Skeletal muscle tissue (tissue), 4 donors: ENCODE results near the gene DSP. TPM values are rescaled to one million over a fixed set of nuclear protein-coding genes. Genes with fewer than 3 reads are reported as not detected.

ENCODE experiments used
- H3K27ac ChIP-seq: one replicate; pipeline ENCODE4 v1.7.0; 2013; ENCODE audit warnings: mild to moderate bottlenecking, low read depth, low read length, inconsistent platforms
- H3K27me3 ChIP-seq, 3 donors: one replicate each; pipeline ENCODE4 v1.7.0; 2013; ENCODE audit warnings: low read length in 3 of 3; ENCODE audit not compliant: control insufficient read depth in 3 of 3, insufficient read depth in 3 of 3
- H3K36me3 ChIP-seq, 3 donors: one replicate each; pipeline ENCODE4 v1.7.0; 2013; ENCODE audit warnings: low read length in 3 of 3; ENCODE audit not compliant: control insufficient read depth in 3 of 3, insufficient read depth in 3 of 3
- H3K4me1 ChIP-seq, 3 donors: one replicate each; pipeline ENCODE4 v1.7.0; 2013; ENCODE audit warnings: low read length in 3 of 3, mild to moderate bottlenecking in 3 of 3; ENCODE audit not compliant: control insufficient read depth in 3 of 3, insufficient read depth in 3 of 3
- H3K4me3 ChIP-seq, 3 donors: one replicate each; pipeline ENCODE4 v1.7.0; 2013; ENCODE audit warnings: low read length in 3 of 3
- H3K9ac ChIP-seq, 3 donors: one replicate each; pipeline ENCODE4 v1.7.0; 2013; ENCODE audit warnings: low read length in 3 of 3, mild to moderate bottlenecking in 3 of 3, moderate library complexity in 2 of 3, low read depth in 1 of 3
- H3K9me3 ChIP-seq, 3 donors: one replicate each; pipeline ENCODE4 v1.7.0; 2013; ENCODE audit warnings: low read length in 3 of 3; ENCODE audit not compliant: control insufficient read depth in 3 of 3
- total RNA-seq: library from RNA; depleted of rRNA; stranded (reverse); fragments of >200 nt; gene quantifications from one replicate; pipeline ENCODE4 v1.2.3, GENCODE V29; 2014
- donor health status: Osteomylitis.

The DSP gene
- total RNA-seq, 1 donor from 2014 or later = 3.1 TPM

DNA sequence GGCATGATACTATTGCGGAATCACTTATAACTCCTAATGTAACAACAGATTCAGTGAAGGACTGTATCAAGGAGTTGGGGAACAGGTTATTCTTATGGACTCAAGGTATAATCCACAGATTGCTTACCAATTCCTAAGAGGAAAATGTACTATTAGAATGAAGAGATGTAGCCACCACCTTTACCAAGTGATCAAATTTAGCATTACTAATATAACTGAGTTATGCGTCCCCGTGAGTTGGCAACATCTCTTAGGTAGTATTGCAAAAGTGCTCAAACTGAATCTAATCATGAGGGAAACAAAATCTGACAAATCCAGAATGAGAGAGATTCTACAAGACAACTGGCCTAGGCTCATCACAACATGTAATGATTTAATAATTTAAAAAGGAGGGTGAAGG, 47.8 kb downstream of the DSP start:
- H3K36me3 ChIP-seq = peaks cover 0 to 6% (median 4%) of the 10 kb centered on the region in 3 donors
- H3K4me3 ChIP-seq = peak overlapping the region in 1 of 3 donors; percentile 86
- H3K9me3 ChIP-seq = no peaks in the 10 kb centered on the region
- no peak overlapping the region for H3K27ac ChIP-seq
- peak overlapping the region in 1 of 3 donors; percentile 79 for H3K9ac ChIP-seq
- peaks cover 4 to 23% (median 8%) of the 10 kb centered on the region in 3 donors for H3K4me1 ChIP-seq
- no peaks in the 10 kb centered on the region for H3K27me3 ChIP-seq

DNA sequence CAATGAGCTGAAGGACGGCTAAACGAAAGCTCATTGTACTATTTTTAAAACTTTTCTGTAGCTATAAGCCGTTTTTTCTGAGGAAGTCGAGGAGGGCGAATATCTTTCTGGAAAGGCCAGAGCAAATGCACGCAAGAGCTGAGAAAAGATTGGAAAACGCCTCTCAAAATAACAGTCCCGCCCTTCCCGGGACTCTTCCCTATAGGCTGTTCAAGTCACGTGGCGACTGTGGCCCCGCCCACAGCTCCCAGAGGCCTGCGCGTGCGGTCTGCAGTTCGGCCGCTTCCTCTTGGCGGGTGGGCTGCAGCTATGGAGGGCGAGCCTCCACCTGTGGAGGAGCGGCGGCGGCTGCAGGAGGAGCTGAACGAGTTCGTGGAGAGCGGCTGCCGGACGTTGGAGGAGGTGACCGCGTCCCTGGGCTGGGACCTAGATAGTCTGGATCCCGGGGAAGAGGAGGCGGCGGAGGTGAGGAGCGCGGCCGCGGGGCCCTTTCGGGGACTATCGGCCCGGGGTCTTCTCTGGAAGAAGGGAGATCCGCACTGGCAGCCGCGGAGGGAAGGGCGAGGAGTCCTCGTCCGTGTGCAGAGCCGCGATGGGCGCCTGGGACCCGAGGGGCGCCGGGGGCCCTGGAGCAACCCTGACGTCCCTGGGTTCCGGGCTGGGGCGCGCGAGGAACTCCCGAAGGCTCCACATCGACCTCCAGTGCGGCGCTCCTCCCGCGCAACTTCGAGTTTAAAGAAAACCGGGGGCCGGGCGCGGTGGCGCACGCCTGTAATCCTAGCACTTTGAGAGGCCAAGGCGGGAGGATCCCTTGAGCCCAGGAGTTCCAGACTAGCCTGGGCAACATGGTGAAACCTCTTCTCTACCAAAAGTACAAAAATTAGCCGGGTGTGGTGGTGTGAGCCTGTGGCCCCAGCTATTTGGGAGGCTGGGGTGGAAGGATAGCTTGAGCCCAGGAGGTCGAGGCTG, 48.8 kb downstream of the DSP start, which contains the start of gene SNRNP48:
Gene SNRNP48 (plus strand): TSS at position 250 of the 969 bp plus-strand sequence. CDS start 60 bp downstream, at position 310.
- Histone ChIP-seq H3K4me3 (peak within 1 kb of the TSS; percentile 81 to 88 (median 86)), H3K36me3 (peaks cover 0 to 14% (median 13%) of the 10 kb centered on the region in 3 donors), H3K9me3 (no peaks in the 10 kb centered on the region), H3K4me1 (peaks cover 4 to 23% (median 8%) of the 10 kb centered on the region in 3 donors), H3K27me3 (no peaks in the 10 kb centered on the region), H3K27ac (peak within 1 kb of the TSS; percentile 20), H3K9ac (peak within 1 kb of the TSS; percentile 73 to 85 (median 79))

DNA sequence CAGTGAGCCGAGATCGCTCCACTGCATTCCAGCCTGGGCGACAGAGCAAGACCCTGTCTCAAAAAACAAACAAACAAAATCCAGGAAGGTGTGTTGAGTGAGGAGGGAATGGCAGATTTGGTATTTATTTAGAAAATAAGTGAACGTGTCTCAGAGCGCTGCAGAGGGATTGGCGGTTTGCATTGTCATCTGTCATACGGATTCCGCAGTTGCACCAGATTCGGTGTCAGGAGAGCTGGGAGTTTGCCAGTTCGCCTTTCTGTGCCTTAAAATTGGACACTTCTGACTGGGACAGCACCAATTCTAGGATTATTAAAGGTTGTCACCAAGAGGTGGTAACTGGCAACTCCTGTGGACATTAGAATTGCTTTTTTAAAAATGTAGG, 49.4 kb downstream of the DSP start:
- Histone ChIP-seq H3K36me3 (peaks cover 4 to 20% (median 17%) of the 10 kb centered on the region in 3 donors), H3K9me3 (no peaks in the 10 kb centered on the region), H3K9ac (peak overlapping the region; percentile 71 to 85 (median 79)), H3K27me3 (no peaks in the 10 kb centered on the region), H3K4me3 (peak overlapping the region; percentile 81 to 88 (median 86)), H3K4me1 (peaks cover 4 to 23% (median 8%) of the 10 kb centered on the region in 3 donors), H3K27ac (no peak overlapping the region)

DNA sequence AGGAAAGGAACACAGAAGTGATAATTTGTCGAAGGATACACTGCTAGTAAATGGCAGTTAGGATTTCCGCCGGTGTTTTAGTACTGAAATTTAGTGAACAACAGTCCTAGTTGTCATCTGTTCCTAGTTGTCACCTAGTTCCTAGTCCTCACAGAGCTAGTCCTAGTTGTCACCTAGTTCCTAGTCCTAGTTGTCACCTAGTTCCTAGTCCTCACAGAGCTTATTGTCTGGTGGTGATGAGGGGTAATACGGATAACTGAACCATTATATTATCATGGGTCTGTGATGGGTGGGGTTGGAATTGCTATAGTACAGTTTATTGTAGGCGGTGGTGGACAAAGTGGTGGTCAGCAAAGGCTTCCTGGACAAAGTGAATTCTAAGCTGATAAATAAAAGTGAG, 50.3 kb downstream of the DSP start:
- Histone ChIP-seq H3K9me3 (no peaks in the 10 kb centered on the region), H3K4me1 (peaks cover 4 to 23% (median 8%) of the 10 kb centered on the region in 3 donors), H3K36me3 (peaks cover 4 to 24% (median 17%) of the 10 kb centered on the region in 3 donors), H3K27ac (no peak overlapping the region), H3K4me3 (no peak overlapping the region), H3K9ac (no peak overlapping the region), H3K27me3 (no peaks in the 10 kb centered on the region)

DNA sequence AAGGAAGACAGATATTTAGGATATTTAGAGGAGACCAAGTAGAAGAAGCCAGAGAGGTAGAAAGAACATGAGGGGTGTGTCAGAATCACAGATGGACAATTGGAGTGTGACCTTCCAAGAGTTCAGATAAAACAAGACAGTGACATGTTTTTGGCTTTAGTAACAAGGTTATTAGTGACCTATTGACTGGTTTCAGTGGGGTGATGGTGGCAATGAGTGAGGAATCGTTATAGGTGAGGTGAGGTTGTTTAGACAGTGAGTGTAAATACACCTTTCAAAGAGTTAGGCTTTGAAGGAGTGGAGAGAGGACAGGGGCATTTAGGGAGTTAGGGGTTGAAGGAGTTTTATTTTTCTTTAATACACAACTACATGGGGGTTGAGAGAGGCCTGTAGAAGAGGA, 51.8 kb downstream of the DSP start:
- H3K27ac ChIP-seq = no peak overlapping the region
- H3K36me3 ChIP-seq = peaks cover 4 to 24% (median 17%) of the 10 kb centered on the region in 3 donors
- no peak overlapping the region for H3K9ac ChIP-seq
- no peaks in the 10 kb centered on the region for H3K27me3 ChIP-seq
- no peaks in the 10 kb centered on the region for H3K9me3 ChIP-seq
- H3K4me3 ChIP-seq = no peak overlapping the region
- peaks cover 4 to 23% (median 8%) of the 10 kb centered on the region in 3 donors for H3K4me1 ChIP-seq

DNA sequence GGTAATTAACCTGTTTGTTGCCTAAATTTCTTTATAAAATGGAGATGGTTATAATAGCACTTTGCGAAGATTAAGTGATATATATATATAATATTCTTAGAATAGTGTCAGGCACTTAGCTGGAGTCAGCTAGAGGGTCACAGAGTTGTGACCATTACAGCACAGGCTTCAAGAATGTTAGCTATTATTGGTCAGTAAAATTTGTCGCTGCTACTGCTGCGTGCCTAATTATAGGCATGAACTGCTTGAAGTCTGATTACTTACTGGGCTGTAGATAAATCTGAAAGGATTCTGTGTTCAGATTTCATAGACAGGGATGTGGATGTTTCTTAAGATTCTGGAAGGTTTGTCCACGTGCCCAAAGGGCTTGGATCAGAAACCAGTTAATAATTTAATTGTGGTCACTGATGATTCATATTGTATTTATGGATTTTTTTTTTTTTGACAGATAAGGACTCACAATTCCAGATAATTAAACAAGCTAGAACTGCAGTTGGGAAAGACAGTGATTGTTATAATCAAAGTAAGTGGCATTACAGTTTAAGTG, 53.2 kb downstream of the DSP start:
- no peak overlapping the region for H3K27ac ChIP-seq
- peaks cover 4 to 16% (median 8%) of the 10 kb centered on the region in 3 donors for H3K4me1 ChIP-seq
- H3K27me3 ChIP-seq = no peaks in the 10 kb centered on the region
- H3K36me3 ChIP-seq = peaks cover 4 to 24% (median 17%) of the 10 kb centered on the region in 3 donors
- H3K4me3 ChIP-seq = no peak overlapping the region
- H3K9ac ChIP-seq = no peak overlapping the region
- no peaks in the 10 kb centered on the region for H3K9me3 ChIP-seq

DNA sequence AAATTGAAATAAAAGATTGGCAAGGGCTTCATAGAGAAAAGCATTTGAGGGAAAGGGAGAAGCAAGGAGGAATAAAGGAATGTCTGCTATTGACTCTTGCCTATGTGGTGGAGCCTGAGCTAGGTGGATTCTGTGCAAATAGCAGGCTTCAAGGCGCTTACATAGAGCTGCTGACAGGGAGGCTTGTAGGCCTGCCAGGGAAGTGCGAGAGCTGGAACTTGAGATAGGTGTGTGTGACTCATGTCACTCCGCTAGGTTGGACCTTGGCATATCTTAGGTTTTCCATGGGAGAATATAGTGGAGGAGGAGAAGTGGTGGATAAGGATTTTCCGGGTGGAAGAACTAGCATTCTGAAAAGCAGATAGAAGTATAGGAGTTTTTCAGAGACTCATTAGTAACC, 62.5 kb downstream of the DSP start:
- no peak overlapping the region for H3K27ac ChIP-seq
- H3K9ac ChIP-seq = no peak overlapping the region
- no peaks in the 10 kb centered on the region for H3K4me1 ChIP-seq
- H3K27me3 ChIP-seq = no peaks in the 10 kb centered on the region
- no peak overlapping the region for H3K4me3 ChIP-seq
- H3K9me3 ChIP-seq = no peaks in the 10 kb centered on the region
- H3K36me3 ChIP-seq = peaks cover 43 to 62% (median 61%) of the 10 kb centered on the region in 3 donors

DNA sequence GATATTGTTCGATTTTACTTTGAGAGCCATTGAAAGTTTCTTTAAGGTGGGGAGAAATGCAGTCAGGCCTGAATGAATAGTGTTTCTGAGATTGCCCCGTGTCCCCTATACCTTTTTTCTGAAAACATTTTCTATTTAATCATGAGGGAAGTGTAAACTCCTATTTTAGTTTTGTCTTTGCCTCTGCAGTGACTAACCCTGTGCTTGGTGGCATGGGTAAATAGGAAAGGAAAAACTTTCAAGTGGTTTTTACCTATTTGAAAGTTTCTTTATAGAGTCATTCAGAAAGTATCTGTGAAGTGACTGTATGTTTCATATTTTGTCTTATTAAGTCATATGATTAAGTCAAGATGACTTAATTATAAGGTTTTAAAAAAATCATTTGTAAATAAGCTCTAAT, 63.0 kb downstream of the DSP start:
- H3K27ac ChIP-seq = no peak overlapping the region
- H3K36me3 ChIP-seq = peaks cover 43 to 67% (median 61%) of the 10 kb centered on the region in 3 donors
- H3K4me1 ChIP-seq = no peaks in the 10 kb centered on the region
- no peak overlapping the region for H3K9ac ChIP-seq
- H3K27me3 ChIP-seq = no peaks in the 10 kb centered on the region
- no peaks in the 10 kb centered on the region for H3K9me3 ChIP-seq
- H3K4me3 ChIP-seq = no peak overlapping the region

DNA sequence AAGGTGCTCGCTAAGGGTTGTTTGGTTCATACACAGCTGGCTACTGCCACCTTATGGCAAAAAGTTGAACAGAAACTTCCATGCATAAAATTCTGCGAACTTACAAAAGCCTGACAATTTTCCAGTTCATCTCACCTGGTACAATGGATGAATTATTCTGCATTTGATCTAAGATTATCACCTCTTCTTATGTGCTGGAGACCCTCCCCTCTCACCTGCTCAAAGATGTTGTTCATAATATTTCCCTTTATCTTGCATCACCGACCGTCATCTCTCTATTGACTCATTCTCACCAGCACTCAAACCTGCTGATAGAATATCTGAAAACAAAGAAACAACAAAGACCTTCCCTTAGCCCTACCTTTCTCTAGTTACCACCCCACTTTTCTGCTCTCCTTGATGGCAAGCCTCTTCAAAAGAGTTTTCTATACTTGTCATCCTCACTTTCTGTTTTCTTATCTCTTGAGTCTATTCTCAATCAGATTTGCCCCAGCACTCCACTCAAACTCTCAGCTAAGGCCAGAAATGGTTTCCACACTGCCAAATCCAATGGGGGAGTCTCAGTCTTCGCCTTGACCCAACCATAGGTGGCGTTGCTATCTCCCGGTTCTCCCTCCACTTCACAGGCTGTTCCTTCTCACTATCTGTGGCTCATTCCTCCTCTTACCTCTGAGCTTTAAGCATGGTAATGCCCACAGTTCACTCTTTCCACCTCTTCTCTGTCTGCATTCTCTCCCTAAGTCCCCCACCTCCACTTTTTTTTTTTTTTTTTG, 74.3 kb downstream of the DSP start:
- H3K9ac ChIP-seq = no peak overlapping the region
- no peak overlapping the region for H3K27ac ChIP-seq
- no peaks in the 10 kb centered on the region for H3K27me3 ChIP-seq
- H3K4me1 ChIP-seq = peaks cover 0 to 3% (median 2%) of the 10 kb centered on the region in 3 donors
- peak overlapping the region in 2 of 3 donors; percentile 28 to 37 for H3K4me3 ChIP-seq
- no peaks in the 10 kb centered on the region for H3K9me3 ChIP-seq
- peaks cover 7 to 17% (median 8%) of the 10 kb centered on the region in 3 donors for H3K36me3 ChIP-seq
